ENCODE results near the gene BACE1. TPM values are rescaled to one million over a fixed set of nuclear protein-coding genes. Genes with fewer than 3 reads are reported as not detected.

The BACE1 gene
- total and polyA plus RNA-seq, 2 of the 13 experiments (the other 11 are each of a cell fraction or from before 2014, with no cell fraction given) = 7.5 to 17.9 TPM

GRCh38 chr11:117295438-117296137 lies 20.5 kb downstream of the BACE1 start:
- Histone ChIP-seq H3K27ac (ENCODE audit: extremely low read length, insufficient read depth, low read length) (no peak overlapping the region), H3K4me1 (ENCODE audit: insufficient read depth, low read length) (peaks cover 25% of the 10 kb centered on the region), H3K9me3 (ENCODE audit: low read length) (no peaks in the 10 kb centered on the region), H4K20me1 (ENCODE audit: insufficient read depth, low read length) (no peaks in the 10 kb centered on the region), H3K27me3 (ENCODE audit: control insufficient read depth in 1 of 2, insufficient read depth in 2 of 2, low read length in 2 of 2) (no peaks in the 10 kb centered on the region), H3K36me3 (replicated peaks in 1 of 2; ENCODE audit: control insufficient read depth in 1 of 2, insufficient read depth in 2 of 2, low read length in 2 of 2) (peaks cover 0 to 12% of the 10 kb centered on the region in 2 experiments; a peak in 3 of 5 replicates), H3K9ac (ENCODE audit: insufficient read depth, low read depth, low read length) (no peak overlapping the region), H3K4me3 (replicated peaks in 1 of 3; ENCODE audit: insufficient read depth in 1 of 3, low read depth in 2 of 3, low read length in 3 of 3) (no peak overlapping the region), H2AFZ (ENCODE audit: low read length) (no peak overlapping the region), H3K79me2 (ENCODE audit: insufficient read depth, low read length) (peaks cover 2% of the 10 kb centered on the region), H3K4me2 (ENCODE audit: low read depth, low read length) (no peak overlapping the region)
- FAIRE-seq = no peak
- in situ Hi-C loops (cut with HindIII; ENCODE audit: extremely low pct_ligation_motif_present, low pct_unique_long_range_greater_than_20kb) = no loop called here
- no peak for ATAC-seq
- intact Hi-C loops (cut with micrococcal nuclease; ENCODE audit: unreplicated experiment) = no loop called here
- WGBS (ENCODE audit: low lambda C conversion rate) = 91% methylated on average over 7 of the region's 9 CpGs
- DNase-seq (ENCODE audit: low spot score) = no peak
- BruUV-seq (replicated peaks) = no TSS peak
- POLR2A ChIA-PET = interaction anchor here (0.7 kb wide), 1 partner anchor 491 kb away, joined by 3 read pairs; no protein-coding TSS in a partner anchor
- CTCF ChIA-PET (ENCODE audit: low intra/inter-chr PET ratio, low total read pairs) = no interaction called here
- TF ChIP-seq ZNF646 (CRISPR knock-in tag; IDR thresholded peaks at IDR 0.05) (no peak), ISL2 (CRISPR knock-in tag; IDR thresholded peaks at IDR 0.05) (no peak), ZNF235 (CRISPR knock-in tag; IDR thresholded peaks at IDR 0.05; ENCODE audit: borderline replicate concordance) (no peak), AKAP8 (CRISPR knock-in tag; IDR thresholded peaks at IDR 0.05) (no peak), ATF4 (CRISPR knock-in tag; IDR thresholded peaks at IDR 0.05) (no peak), EED (CRISPR knock-in tag; IDR thresholded peaks at IDR 0.05) (no peak), IRF9 (CRISPR knock-in tag; IDR thresholded peaks at IDR 0.05; ENCODE audit: borderline replicate concordance) (no peak), ZNF354B (CRISPR knock-in tag; IDR thresholded peaks at IDR 0.05) (no peak)
- TF ChIP-seq, protein P1, sequence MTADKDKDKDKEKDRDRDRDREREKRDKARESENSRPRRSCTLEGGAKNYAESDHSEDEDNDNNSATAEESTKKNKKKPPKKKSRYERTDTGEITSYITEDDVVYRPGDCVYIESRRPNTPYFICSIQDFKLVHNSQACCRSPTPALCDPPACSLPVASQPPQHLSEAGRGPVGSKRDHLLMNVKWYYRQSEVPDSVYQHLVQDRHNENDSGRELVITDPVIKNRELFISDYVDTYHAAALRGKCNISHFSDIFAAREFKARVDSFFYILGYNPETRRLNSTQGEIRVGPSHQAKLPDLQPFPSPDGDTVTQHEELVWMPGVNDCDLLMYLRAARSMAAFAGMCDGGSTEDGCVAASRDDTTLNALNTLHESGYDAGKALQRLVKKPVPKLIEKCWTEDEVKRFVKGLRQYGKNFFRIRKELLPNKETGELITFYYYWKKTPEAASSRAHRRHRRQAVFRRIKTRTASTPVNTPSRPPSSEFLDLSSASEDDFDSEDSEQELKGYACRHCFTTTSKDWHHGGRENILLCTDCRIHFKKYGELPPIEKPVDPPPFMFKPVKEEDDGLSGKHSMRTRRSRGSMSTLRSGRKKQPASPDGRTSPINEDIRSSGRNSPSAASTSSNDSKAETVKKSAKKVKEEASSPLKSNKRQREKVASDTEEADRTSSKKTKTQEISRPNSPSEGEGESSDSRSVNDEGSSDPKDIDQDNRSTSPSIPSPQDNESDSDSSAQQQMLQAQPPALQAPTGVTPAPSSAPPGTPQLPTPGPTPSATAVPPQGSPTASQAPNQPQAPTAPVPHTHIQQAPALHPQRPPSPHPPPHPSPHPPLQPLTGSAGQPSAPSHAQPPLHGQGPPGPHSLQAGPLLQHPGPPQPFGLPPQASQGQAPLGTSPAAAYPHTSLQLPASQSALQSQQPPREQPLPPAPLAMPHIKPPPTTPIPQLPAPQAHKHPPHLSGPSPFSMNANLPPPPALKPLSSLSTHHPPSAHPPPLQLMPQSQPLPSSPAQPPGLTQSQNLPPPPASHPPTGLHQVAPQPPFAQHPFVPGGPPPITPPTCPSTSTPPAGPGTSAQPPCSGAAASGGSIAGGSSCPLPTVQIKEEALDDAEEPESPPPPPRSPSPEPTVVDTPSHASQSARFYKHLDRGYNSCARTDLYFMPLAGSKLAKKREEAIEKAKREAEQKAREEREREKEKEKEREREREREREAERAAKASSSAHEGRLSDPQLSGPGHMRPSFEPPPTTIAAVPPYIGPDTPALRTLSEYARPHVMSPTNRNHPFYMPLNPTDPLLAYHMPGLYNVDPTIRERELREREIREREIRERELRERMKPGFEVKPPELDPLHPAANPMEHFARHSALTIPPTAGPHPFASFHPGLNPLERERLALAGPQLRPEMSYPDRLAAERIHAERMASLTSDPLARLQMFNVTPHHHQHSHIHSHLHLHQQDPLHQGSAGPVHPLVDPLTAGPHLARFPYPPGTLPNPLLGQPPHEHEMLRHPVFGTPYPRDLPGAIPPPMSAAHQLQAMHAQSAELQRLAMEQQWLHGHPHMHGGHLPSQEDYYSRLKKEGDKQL (CRISPR knock-in tag; IDR thresholded peaks at IDR 0.05; ENCODE audit: low read depth) = no peak
